HepG2 (cell line): ENCODE measurements around the gene PDIK1L. TPM values are rescaled to one million over a fixed set of nuclear protein-coding genes. Genes with fewer than 3 reads are reported as not detected.
A peak's percentile ranks its signal among the peaks of the same experiment; 100 is the strongest.

Source experiments
- KLF12 ChIP-seq: sonication (generic); formaldehyde crosslinking; IDR thresholded peaks from 2 replicates; pipeline ENCODE4 v1.4.0; 2020; ENCODE audit warnings: missing genetic modification reagents, borderline replicate concordance
- PCBP2 ChIP-seq: fragments of 200-400 bp; formaldehyde crosslinking; optimal IDR thresholded peaks from 2 replicates; pipeline ENCODE3; 2018; ENCODE audit warnings: low read length, low read depth; ENCODE audit not compliant: poor library complexity, severe bottlenecking
- RBM22 ChIP-seq: fragments of 200-400 bp; formaldehyde crosslinking; optimal IDR thresholded peaks from 2 replicates; pipeline ENCODE3; 2017; ENCODE audit warnings: mild to moderate bottlenecking, low read length, moderate library complexity
- SP5 ChIP-seq: IDR thresholded peaks from 2 replicates; pipeline ENCODE4 v1.6.1; 2016; ENCODE audit warnings: low read depth, borderline replicate concordance
- TCF7 ChIP-seq: sonication (generic); IDR thresholded peaks from 2 replicates; pipeline ENCODE4 v1.6.1; 2016; ENCODE audit warnings: antibody characterized with exemption, low read depth
- ZNF337 ChIP-seq: sonication (generic); formaldehyde crosslinking; IDR thresholded peaks from 2 replicates; pipeline ENCODE4 v1.5.1; 2020; ENCODE audit warnings: missing genetic modification reagents, low read depth, mild to moderate bottlenecking, borderline replicate concordance
- ZNF367 ChIP-seq: sonication (generic); formaldehyde crosslinking; IDR thresholded peaks from 2 replicates; pipeline ENCODE4 v1.4.0; 2020; ENCODE audit warnings: missing genetic modification reagents, borderline replicate concordance
- ZNF674 ChIP-seq: sonication (generic); formaldehyde crosslinking; IDR thresholded peaks from 2 replicates; pipeline ENCODE4 v1.5.0; 2020; ENCODE audit warnings: low read depth, mild to moderate bottlenecking, missing genetic modification reagents
- ZNF737 ChIP-seq: sonication (generic); formaldehyde crosslinking; IDR thresholded peaks from 2 replicates; pipeline ENCODE4 v1.5.0; 2020; ENCODE audit warnings: missing genetic modification reagents, mild to moderate bottlenecking, borderline replicate concordance
- ZNF740 ChIP-seq: sonication (generic); formaldehyde crosslinking; IDR thresholded peaks from 2 replicates; pipeline ENCODE4 v1.4.0; 2020; ENCODE audit warnings: missing genetic modification reagents
- polyA plus RNA-seq, 8 experiments: library from polyadenylated mRNA; depleted of rRNA in 3 of 8; stranded (reverse) in 7 of 8; unstranded in 1 of 8; fragments of >200 nt; fragmentation: Illumina TruSeq in 4 of 8; extraction: Trizol in 4 of 8; gene quantifications; 2 replicates each; pipeline versions ENCODE4 v1.2.1 to v1.2.3, GENCODE V29; 2011 to 2016; ENCODE audit warnings: low read depth in 4 of 8, missing spikeins in 1 of 8, mixed read lengths in 1 of 8; ENCODE audit not compliant: insufficient read depth in 1 of 8
- total RNA-seq, 5 experiments: library from RNA; depleted of rRNA; stranded (reverse); fragments of >200 nt; fragmentation: Illumina TruSeq; extraction: Trizol; gene quantifications; 2 replicates each; pipeline ENCODE4 v1.2.3, GENCODE V29; 2016; ENCODE audit warnings: low read depth in 1 of 5
- TF ChIP-seq, protein P1 (sequence below): sonication (generic); formaldehyde crosslinking; IDR thresholded peaks from 2 replicates; pipeline ENCODE4 v1.9.0; 2021; ENCODE audit warnings: mild to moderate bottlenecking, missing genetic modification reagents
- TF ChIP-seq, protein P2 (sequence below): sonication (generic); formaldehyde crosslinking; IDR thresholded peaks from 2 replicates; pipeline ENCODE4 v1.4.0; 2020; ENCODE audit warnings: missing genetic modification reagents

Gene PDIK1L
- total and polyA plus RNA-seq, 2 of the 13 experiments (the other 11 are each of a cell fraction or from before 2014, with no cell fraction given), result 1.9 to 4.6 TPM

GRCh38 chr1:26111530-26112406 lies at the start of gene PDIK1L (continued):
- TF ChIP-seq, protein P1, sequence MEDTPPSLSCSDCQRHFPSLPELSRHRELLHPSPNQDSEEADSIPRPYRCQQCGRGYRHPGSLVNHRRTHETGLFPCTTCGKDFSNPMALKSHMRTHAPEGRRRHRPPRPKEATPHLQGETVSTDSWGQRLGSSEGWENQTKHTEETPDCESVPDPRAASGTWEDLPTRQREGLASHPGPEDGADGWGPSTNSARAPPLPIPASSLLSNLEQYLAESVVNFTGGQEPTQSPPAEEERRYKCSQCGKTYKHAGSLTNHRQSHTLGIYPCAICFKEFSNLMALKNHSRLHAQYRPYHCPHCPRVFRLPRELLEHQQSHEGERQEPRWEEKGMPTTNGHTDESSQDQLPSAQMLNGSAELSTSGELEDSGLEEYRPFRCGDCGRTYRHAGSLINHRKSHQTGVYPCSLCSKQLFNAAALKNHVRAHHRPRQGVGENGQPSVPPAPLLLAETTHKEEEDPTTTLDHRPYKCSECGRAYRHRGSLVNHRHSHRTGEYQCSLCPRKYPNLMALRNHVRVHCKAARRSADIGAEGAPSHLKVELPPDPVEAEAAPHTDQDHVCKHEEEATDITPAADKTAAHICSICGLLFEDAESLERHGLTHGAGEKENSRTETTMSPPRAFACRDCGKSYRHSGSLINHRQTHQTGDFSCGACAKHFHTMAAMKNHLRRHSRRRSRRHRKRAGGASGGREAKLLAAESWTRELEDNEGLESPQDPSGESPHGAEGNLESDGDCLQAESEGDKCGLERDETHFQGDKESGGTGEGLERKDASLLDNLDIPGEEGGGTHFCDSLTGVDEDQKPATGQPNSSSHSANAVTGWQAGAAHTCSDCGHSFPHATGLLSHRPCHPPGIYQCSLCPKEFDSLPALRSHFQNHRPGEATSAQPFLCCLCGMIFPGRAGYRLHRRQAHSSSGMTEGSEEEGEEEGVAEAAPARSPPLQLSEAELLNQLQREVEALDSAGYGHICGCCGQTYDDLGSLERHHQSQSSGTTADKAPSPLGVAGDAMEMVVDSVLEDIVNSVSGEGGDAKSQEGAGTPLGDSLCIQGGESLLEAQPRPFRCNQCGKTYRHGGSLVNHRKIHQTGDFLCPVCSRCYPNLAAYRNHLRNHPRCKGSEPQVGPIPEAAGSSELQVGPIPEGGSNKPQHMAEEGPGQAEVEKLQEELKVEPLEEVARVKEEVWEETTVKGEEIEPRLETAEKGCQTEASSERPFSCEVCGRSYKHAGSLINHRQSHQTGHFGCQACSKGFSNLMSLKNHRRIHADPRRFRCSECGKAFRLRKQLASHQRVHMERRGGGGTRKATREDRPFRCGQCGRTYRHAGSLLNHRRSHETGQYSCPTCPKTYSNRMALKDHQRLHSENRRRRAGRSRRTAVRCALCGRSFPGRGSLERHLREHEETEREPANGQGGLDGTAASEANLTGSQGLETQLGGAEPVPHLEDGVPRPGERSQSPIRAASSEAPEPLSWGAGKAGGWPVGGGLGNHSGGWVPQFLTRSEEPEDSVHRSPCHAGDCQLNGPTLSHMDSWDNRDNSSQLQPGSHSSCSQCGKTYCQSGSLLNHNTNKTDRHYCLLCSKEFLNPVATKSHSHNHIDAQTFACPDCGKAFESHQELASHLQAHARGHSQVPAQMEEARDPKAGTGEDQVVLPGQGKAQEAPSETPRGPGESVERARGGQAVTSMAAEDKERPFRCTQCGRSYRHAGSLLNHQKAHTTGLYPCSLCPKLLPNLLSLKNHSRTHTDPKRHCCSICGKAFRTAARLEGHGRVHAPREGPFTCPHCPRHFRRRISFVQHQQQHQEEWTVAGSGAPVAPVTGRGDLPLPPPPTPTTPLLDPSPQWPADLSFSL (CRISPR knock-in tag), result no peak
- TF ChIP-seq ZNF740, result no peak
- TF ChIP-seq PCBP2, result no peak
- TF ChIP-seq ZNF367 (CRISPR knock-in tag), result 0 out of 2 replicates have a peak, but pooled peaks have one; percentile 49
- TF ChIP-seq KLF12, result peak; percentile 58; the same call in 1 of the 2 replicates
- TF ChIP-seq SP5 (CRISPR knock-in tag), result no peak; the same call in 1 of the 2 replicates
- no peak for TF ChIP-seq ZNF737 (CRISPR knock-in tag)
- TF ChIP-seq TCF7, result no peak
- TF ChIP-seq RBM22, result no peak
- TF ChIP-seq ZNF337 (CRISPR knock-in tag), result peak; percentile 79; the same call in 1 of the 2 replicates
- TF ChIP-seq, protein P2, sequence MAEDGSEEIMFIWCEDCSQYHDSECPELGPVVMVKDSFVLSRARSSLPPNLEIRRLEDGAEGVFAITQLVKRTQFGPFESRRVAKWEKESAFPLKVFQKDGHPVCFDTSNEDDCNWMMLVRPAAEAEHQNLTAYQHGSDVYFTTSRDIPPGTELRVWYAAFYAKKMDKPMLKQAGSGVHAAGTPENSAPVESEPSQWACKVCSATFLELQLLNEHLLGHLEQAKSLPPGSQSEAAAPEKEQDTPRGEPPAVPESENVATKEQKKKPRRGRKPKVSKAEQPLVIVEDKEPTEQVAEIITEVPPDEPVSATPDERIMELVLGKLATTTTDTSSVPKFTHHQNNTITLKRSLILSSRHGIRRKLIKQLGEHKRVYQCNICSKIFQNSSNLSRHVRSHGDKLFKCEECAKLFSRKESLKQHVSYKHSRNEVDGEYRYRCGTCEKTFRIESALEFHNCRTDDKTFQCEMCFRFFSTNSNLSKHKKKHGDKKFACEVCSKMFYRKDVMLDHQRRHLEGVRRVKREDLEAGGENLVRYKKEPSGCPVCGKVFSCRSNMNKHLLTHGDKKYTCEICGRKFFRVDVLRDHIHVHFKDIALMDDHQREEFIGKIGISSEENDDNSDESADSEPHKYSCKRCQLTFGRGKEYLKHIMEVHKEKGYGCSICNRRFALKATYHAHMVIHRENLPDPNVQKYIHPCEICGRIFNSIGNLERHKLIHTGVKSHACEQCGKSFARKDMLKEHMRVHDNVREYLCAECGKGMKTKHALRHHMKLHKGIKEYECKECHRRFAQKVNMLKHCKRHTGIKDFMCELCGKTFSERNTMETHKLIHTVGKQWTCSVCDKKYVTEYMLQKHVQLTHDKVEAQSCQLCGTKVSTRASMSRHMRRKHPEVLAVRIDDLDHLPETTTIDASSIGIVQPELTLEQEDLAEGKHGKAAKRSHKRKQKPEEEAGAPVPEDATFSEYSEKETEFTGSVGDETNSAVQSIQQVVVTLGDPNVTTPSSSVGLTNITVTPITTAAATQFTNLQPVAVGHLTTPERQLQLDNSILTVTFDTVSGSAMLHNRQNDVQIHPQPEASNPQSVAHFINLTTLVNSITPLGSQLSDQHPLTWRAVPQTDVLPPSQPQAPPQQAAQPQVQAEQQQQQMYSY (CRISPR knock-in tag), result no peak
- TF ChIP-seq ZNF674 (CRISPR knock-in tag), result no peak
